Osteoblast (primary cell): ENCODE results near the gene SGCE. TPM values are rescaled to one million over a fixed set of nuclear protein-coding genes. Genes with fewer than 3 reads are reported as not detected.

Experiments
- DNase-seq: peaks from one replicate; pipeline ENCODE4 v3.0.0; 2011; ENCODE audit warnings: low spot score, mixed read lengths; ENCODE audit not compliant: insufficient read length; ENCODE audit errors: missing footprints
- H2AFZ ChIP-seq: 2 replicates; pipeline ENCODE4 v1.6.0; 2011; ENCODE audit warnings: mild to moderate bottlenecking, low read length
- H3K27ac ChIP-seq: 2 replicates; pipeline ENCODE4 v1.5.1; 2011; ENCODE audit warnings: mild to moderate bottlenecking, low read depth, low read length, moderate library complexity
- H3K27me3 ChIP-seq: 2 replicates; pipeline ENCODE4 v1.6.0; 2012; ENCODE audit warnings: mild to moderate bottlenecking, control low read depth, inconsistent platforms, low read length, moderate library complexity; ENCODE audit not compliant: insufficient read depth
- H3K36me3 ChIP-seq: 2 replicates; pipeline ENCODE4 v1.5.1; 2011; ENCODE audit warnings: mild to moderate bottlenecking, low read length, control low read depth, moderate library complexity; ENCODE audit not compliant: insufficient read depth
- H3K4me1 ChIP-seq: 2 replicates; pipeline ENCODE4 v1.5.1; 2011; ENCODE audit warnings: mild to moderate bottlenecking, low read length, control low read depth, moderate library complexity; ENCODE audit not compliant: insufficient read depth
- H3K4me2 ChIP-seq: 2 replicates; pipeline ENCODE4 v1.6.0; 2011; ENCODE audit warnings: mild to moderate bottlenecking, low read length; ENCODE audit not compliant: insufficient read depth
- H3K4me3 ChIP-seq: fragments of 200-600 bp; sonication (generic); 3 replicates; pipeline ENCODE4 v1.5.1; 2012; ENCODE audit warnings: mild to moderate bottlenecking, low read length, inconsistent platforms; ENCODE audit not compliant: insufficient read depth
- H3K79me2 ChIP-seq: 2 replicates; pipeline ENCODE4 v1.6.0; 2012; ENCODE audit warnings: mild to moderate bottlenecking, low read length, control low read depth, inconsistent platforms; ENCODE audit not compliant: insufficient read depth
- H3K9me3 ChIP-seq: 2 replicates; pipeline ENCODE4 v1.5.1; 2011; ENCODE audit warnings: low read depth, low read length, control low read depth
- H4K20me1 ChIP-seq: 2 replicates; pipeline ENCODE4 v1.6.0; 2012; ENCODE audit warnings: mild to moderate bottlenecking, low read length, control low read depth; ENCODE audit not compliant: insufficient read depth
- CTCF ChIP-seq: IDR thresholded peaks from 2 replicates; pipeline ENCODE4 v1.5.1; 2011; ENCODE audit warnings: mild to moderate bottlenecking, low read depth, low read length, moderate library complexity; ENCODE audit errors: extremely low read depth
- total RNA-seq: library from RNA; depleted of rRNA; stranded (reverse); fragments of >200 nt; gene quantifications from 2 replicates; pipeline ENCODE4 v1.2.3, GENCODE V29; 2012

The SGCE gene
- total RNA-seq, 1 donor, result 60.8 TPM

GRCh38 chr7:94639384-94639783, 16.5 kb downstream of the SGCE start:
- H3K79me2 ChIP-seq, result peaks cover 28% of the 10 kb centered on the region
- no peak overlapping the region for H3K4me2 ChIP-seq
- no peaks in the 10 kb centered on the region for H3K27me3 ChIP-seq
- no peaks in the 10 kb centered on the region for H3K4me1 ChIP-seq
- H3K27ac ChIP-seq, result no peak overlapping the region
- no peak overlapping the region for H2AFZ ChIP-seq
- TF ChIP-seq CTCF, result no peak
- no peaks in the 10 kb centered on the region for H3K9me3 ChIP-seq
- H4K20me1 ChIP-seq, result no peaks in the 10 kb centered on the region
- H3K4me3 ChIP-seq, result no peak overlapping the region
- H3K36me3 ChIP-seq, result no peaks in the 10 kb centered on the region
- DNase-seq, result no peak

GRCh38 chr7:94635687-94636086, 20.2 kb downstream of the SGCE start:
- no peaks in the 10 kb centered on the region for H3K27me3 ChIP-seq
- TF ChIP-seq CTCF, result no peak
- H2AFZ ChIP-seq, result no peak overlapping the region
- H3K79me2 ChIP-seq, result peaks cover 22% of the 10 kb centered on the region
- H3K27ac ChIP-seq, result no peak overlapping the region
- no peak for DNase-seq
- H3K4me2 ChIP-seq, result no peak overlapping the region
- H3K4me3 ChIP-seq, result no peak overlapping the region
- peaks cover 4% of the 10 kb centered on the region for H4K20me1 ChIP-seq
- no peaks in the 10 kb centered on the region for H3K9me3 ChIP-seq
- H3K36me3 ChIP-seq, result no peaks in the 10 kb centered on the region
- H3K4me1 ChIP-seq, result peaks cover 11% of the 10 kb centered on the region

GRCh38 chr7:94634502-94634901, 21.4 kb downstream of the SGCE start:
- Histone ChIP-seq H4K20me1 (peaks cover 4% of the 10 kb centered on the region), H3K4me3 (no peak overlapping the region), H3K27me3 (no peaks in the 10 kb centered on the region), H3K4me2 (no peak overlapping the region), H3K36me3 (no peaks in the 10 kb centered on the region), H3K27ac (no peak overlapping the region), H2AFZ (no peak overlapping the region), H3K79me2 (peaks cover 26% of the 10 kb centered on the region), H3K4me1 (peaks cover 11% of the 10 kb centered on the region), H3K9me3 (no peaks in the 10 kb centered on the region)
- DNase-seq, result no peak
- TF ChIP-seq CTCF, result no peak

GRCh38 chr7:94633687-94634086, 22.2 kb downstream of the SGCE start:
- no peak overlapping the region for H3K4me3 ChIP-seq
- TF ChIP-seq CTCF, result no peak
- H3K27ac ChIP-seq, result no peak overlapping the region
- no peaks in the 10 kb centered on the region for H3K9me3 ChIP-seq
- H3K27me3 ChIP-seq, result no peaks in the 10 kb centered on the region
- H3K79me2 ChIP-seq, result peaks cover 26% of the 10 kb centered on the region
- H2AFZ ChIP-seq, result no peak overlapping the region
- peaks cover 4% of the 10 kb centered on the region for H4K20me1 ChIP-seq
- H3K36me3 ChIP-seq, result no peaks in the 10 kb centered on the region
- peaks cover 11% of the 10 kb centered on the region for H3K4me1 ChIP-seq
- no peak overlapping the region for H3K4me2 ChIP-seq
- DNase-seq, result no peak
